ENCODE data around the gene NUP85. TPM values are rescaled to one million over a fixed set of nuclear protein-coding genes. Genes with fewer than 3 reads are reported as not detected.
A peak's percentile ranks its signal among the peaks of the same experiment; 100 is the strongest.

The NUP85 gene
- total RNA-seq, 3 donors from 2014 or later = 37.1 to 40.2 (median 37.7) TPM

- Histone ChIP-seq H3K27me3 (no peaks in the 10 kb centered on the region), H3K9me3 (no peaks in the 10 kb centered on the region), H3K4me1 (no peaks in the 10 kb centered on the region), H3K4me3 (no peak overlapping the region), H3K36me3 (peaks cover 14% of the 10 kb centered on the region), H3K27ac (no peak overlapping the region)
- no peak for DNase-seq (ENCODE audit: low spot score in 2 of 2)
- TF ChIP-seq POLR2A (IDR thresholded peaks at IDR 0.05) (no peak), POLR2AphosphoS5 (IDR thresholded peaks at IDR 0.05) (no peak), CTCF (IDR thresholded peaks at IDR 0.05) (no peak)
- intact Hi-C loops (cut with DNase I; ENCODE audit: low total_unique reads) = no loop called here
These were observed 32.6 kb downstream of the NUP85 start for GRCh38 chr17:75238020-75238580.

DNA sequence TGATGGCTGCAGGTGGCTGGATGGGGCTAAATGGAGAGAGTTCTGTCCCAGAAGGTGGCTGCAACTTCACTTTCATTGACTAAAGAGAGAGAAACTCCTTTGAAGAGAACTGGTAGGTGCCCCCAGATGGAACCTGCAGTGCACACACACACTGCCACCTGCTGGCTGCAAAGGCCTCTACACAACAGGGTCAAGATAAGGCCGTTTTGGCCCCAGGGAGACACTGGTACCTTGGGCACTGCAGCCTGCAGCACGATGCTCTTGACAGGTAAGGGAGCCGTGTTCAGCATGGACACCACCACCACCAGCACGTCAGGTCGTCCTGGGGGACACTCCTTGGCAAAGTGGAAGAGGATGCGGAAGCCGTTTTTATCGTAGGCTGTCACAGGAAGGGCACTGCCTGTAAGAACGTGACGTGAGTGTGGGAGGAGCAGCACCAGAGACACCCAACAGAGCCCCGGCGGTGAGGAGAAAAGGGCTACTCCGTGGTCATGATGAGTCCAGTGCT lies 33.3 kb downstream of the NUP85 start:
- Histone ChIP-seq H3K4me1 (no peaks in the 10 kb centered on the region), H3K27ac (no peak overlapping the region), H3K4me3 (no peak overlapping the region), H3K36me3 (peaks cover 14% of the 10 kb centered on the region), H3K27me3 (no peaks in the 10 kb centered on the region), H3K9me3 (no peaks in the 10 kb centered on the region)
- TF ChIP-seq POLR2AphosphoS5 (IDR thresholded peaks at IDR 0.05) (peak in 1 of 3 donors; percentile 26), CTCF (IDR thresholded peaks at IDR 0.05) (peak; percentile 62 to 69 (median 67)), POLR2A (IDR thresholded peaks at IDR 0.05) (no peak)
- intact Hi-C loops (cut with DNase I; ENCODE audit: low total_unique reads) = no loop called here
- DNase-seq (ENCODE audit: low spot score in 2 of 2) = no peak

DNA sequence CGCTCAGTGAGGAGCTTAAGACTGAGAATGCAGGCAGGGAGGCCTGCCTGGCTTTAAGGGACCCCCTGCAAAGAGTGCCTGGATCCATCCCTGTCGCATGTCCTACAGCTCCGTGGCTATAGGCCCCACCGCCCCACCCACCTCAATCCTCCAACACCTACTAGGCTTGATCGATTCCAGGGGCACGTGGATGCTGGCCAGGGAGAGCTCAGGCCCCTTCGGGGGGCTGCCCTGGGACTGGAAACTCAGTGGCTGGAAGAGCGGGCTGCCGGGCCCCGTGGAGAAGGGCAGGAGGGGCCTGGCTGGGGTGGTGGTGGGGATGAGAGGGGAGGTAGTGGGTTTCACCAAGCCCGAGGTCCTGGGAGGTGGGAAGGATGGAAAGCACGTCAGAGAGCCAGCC lies 33.7 kb downstream of the NUP85 start:
- Histone ChIP-seq H3K27ac (no peak overlapping the region), H3K27me3 (no peaks in the 10 kb centered on the region), H3K4me1 (no peaks in the 10 kb centered on the region), H3K9me3 (no peaks in the 10 kb centered on the region), H3K4me3 (no peak overlapping the region), H3K36me3 (peaks cover 14% of the 10 kb centered on the region)
- DNase-seq (ENCODE audit: low spot score in 2 of 2) = no peak
- intact Hi-C loops (cut with DNase I; ENCODE audit: low total_unique reads) = no loop called here
- TF ChIP-seq POLR2AphosphoS5 (IDR thresholded peaks at IDR 0.05) = no peak
- no peak for TF ChIP-seq POLR2A (IDR thresholded peaks at IDR 0.05)
- no peak for TF ChIP-seq CTCF (IDR thresholded peaks at IDR 0.05)

- Histone ChIP-seq H3K27me3 (no peaks in the 10 kb centered on the region), H3K4me3 (no peak overlapping the region), H3K27ac (peak overlapping the region in 1 of 2 donors; percentile 12), H3K4me1 (no peaks in the 10 kb centered on the region), H3K36me3 (peaks cover 10% of the 10 kb centered on the region), H3K9me3 (no peaks in the 10 kb centered on the region)
- no peak for DNase-seq (ENCODE audit: low spot score in 2 of 2)
- TF ChIP-seq CTCF (IDR thresholded peaks at IDR 0.05) (no peak), POLR2A (IDR thresholded peaks at IDR 0.05) (no peak), POLR2AphosphoS5 (IDR thresholded peaks at IDR 0.05) (no peak)
- intact Hi-C loops (cut with DNase I; ENCODE audit: low total_unique reads) = no loop called here
These were observed 34.4 kb downstream of the NUP85 start for GRCh38 chr17:75239778-75240393.

GRCh38 chr17:75240394-75241142 lies 35.1 kb downstream of the NUP85 start:
- no peak overlapping the region for H3K4me3 ChIP-seq
- no peaks in the 10 kb centered on the region for H3K27me3 ChIP-seq
- TF ChIP-seq POLR2AphosphoS5 (IDR thresholded peaks at IDR 0.05) (no peak), POLR2A (IDR thresholded peaks at IDR 0.05) (no peak), CTCF (IDR thresholded peaks at IDR 0.05) (peak in 1 of 3 donors; percentile 34)
- peak overlapping the region in 1 of 2 donors; percentile 32 for H3K27ac ChIP-seq
- peaks cover 10% of the 10 kb centered on the region for H3K36me3 ChIP-seq
- H3K4me1 ChIP-seq = no peaks in the 10 kb centered on the region
- intact Hi-C loops (cut with DNase I; ENCODE audit: low total_unique reads) = no loop called here
- H3K9me3 ChIP-seq = no peaks in the 10 kb centered on the region
- no peak for DNase-seq (ENCODE audit: low spot score in 2 of 2)
